Loucy (cell line): ENCODE data around the gene ANAPC15.

Source experiments
- H2AFZ ChIP-seq: fragments of 200-600 bp; sonication (generic); 2 replicates; pipeline ENCODE4 v1.6.0; 2016; ENCODE audit warnings: antibody characterized with exemption, mild to moderate bottlenecking, low read length, moderate library complexity
- H3F3A ChIP-seq: fragments of 200-600 bp; 2 replicates; pipeline ENCODE4 v1.6.0; 2016; ENCODE audit warnings: antibody characterized with exemption, low read depth, mild to moderate bottlenecking
- H3K27me3 ChIP-seq: fragments of 200-600 bp; sonication (generic); 2 replicates; pipeline ENCODE4 v1.6.1; 2014; ENCODE audit warnings: low read length, mild to moderate bottlenecking; ENCODE audit not compliant: insufficient read depth, poor library complexity, severe bottlenecking
- H3K36me3 ChIP-seq: fragments of 200-600 bp; sonication (generic); 2 replicates; pipeline ENCODE4 v1.6.1; 2016; ENCODE audit warnings: low read length; ENCODE audit not compliant: insufficient read depth
- H3K4me1 ChIP-seq: fragments of 200-600 bp; sonication (generic); 2 replicates; pipeline ENCODE4 v1.5.1; 2014; ENCODE audit warnings: low read length, mild to moderate bottlenecking; ENCODE audit not compliant: insufficient read depth, poor library complexity, severe bottlenecking
- H3K4me2 ChIP-seq: fragments of 200-600 bp; sonication (generic); 2 replicates; pipeline ENCODE4 v1.6.0; 2014; ENCODE audit warnings: antibody characterized with exemption, low read length, low read depth, mild to moderate bottlenecking; ENCODE audit not compliant: poor library complexity, severe bottlenecking
- H3K4me3 ChIP-seq: fragments of 200-600 bp; sonication (generic); 2 replicates; pipeline ENCODE4 v1.5.1; 2014; ENCODE audit warnings: low read length, mild to moderate bottlenecking, mixed read lengths; ENCODE audit not compliant: poor library complexity, severe bottlenecking
- H3K79me2 ChIP-seq: fragments of 200-600 bp; sonication (generic); 2 replicates; pipeline ENCODE4 v1.6.1; 2014; ENCODE audit warnings: low read length; ENCODE audit not compliant: insufficient read depth
- H3K9ac ChIP-seq: fragments of 200-600 bp; sonication (generic); 2 replicates; pipeline ENCODE4 v1.6.0; 2014; ENCODE audit warnings: mild to moderate bottlenecking, low read depth, low read length, moderate library complexity; ENCODE audit not compliant: poor library complexity, severe bottlenecking
- H3K9me2 ChIP-seq: fragments of 200-600 bp; sonication (generic); replicated peaks from 2 replicates; pipeline ENCODE4 v1.6.1; 2016; ENCODE audit warnings: low read depth, low read length, mixed read lengths
- H3K9me3 ChIP-seq: fragments of 200-600 bp; sonication (generic); 2 replicates; pipeline ENCODE4 v1.6.1; 2014; ENCODE audit warnings: mild to moderate bottlenecking, antibody characterized with exemption, low read length, low read depth; ENCODE audit not compliant: insufficient read depth
- H4K20me1 ChIP-seq: fragments of 200-600 bp; sonication (generic); 2 replicates; pipeline ENCODE4 v1.6.0; 2014; ENCODE audit warnings: antibody characterized with exemption, low read length, mild to moderate bottlenecking; ENCODE audit not compliant: insufficient read depth, poor library complexity, severe bottlenecking
- EZH2phosphoT487 ChIP-seq: fragments of 200-600 bp; IDR thresholded peaks from 2 replicates; pipeline ENCODE4 v1.6.1; 2018; ENCODE audit warnings: antibody characterized with exemption, mild to moderate bottlenecking, moderate library complexity, borderline replicate concordance
- TF ChIP-seq, protein P1 (sequence below): fragments of 200-600 bp; sonication (generic); conservative IDR thresholded peaks from 2 replicates; pipeline ENCODE4 v1.5.1; 2014; ENCODE audit warnings: mild to moderate bottlenecking, antibody characterized with exemption, low read length

The ANAPC15 gene

DNA sequence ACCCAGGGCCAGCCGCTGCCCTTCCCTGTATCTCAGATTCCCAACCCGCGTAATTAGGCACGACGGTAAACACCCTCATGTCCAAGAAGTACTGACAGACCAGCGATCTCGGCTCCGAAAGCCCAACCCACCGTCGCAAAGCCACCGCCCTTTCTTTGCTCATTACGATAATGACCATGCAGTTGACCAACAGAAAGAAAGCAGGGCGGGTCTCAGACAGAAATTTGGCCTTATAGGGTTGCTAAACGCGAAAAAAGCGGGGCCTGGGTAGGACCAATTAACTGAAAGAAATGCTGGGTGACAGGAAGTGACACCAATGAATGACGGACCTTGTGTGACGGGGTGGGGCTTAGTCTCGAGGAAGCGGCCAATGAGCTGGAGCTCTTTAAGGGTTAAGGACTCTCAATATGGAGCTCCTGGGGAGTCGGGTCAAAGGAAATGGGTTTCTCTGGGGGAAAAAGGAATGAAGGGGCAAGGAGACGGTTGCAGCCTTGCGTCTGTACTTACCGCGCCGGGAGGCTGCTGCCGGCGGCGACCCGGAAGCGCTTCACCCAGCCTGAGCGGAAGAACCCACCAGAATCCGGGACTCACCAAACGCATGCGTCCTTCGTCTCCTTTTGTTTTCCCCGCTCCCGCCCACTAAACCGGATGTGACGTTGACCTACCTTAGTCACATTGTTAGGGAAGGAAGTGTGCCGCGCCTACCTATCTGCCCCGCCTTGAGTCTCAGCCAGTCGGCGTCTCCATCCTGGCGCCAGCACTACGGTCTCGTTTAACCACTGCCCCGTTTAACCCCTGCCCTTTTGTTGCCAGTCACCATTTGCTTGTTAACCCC is at the start of gene ANAPC15:
Gene ANAPC15 (minus strand): TSS at position 553 of the 835 bp plus-strand sequence. CDS start 1,419 bp downstream, outside the sequence.
- TF ChIP-seq EZH2phosphoT487, result no peak
- TF ChIP-seq, protein P1, sequence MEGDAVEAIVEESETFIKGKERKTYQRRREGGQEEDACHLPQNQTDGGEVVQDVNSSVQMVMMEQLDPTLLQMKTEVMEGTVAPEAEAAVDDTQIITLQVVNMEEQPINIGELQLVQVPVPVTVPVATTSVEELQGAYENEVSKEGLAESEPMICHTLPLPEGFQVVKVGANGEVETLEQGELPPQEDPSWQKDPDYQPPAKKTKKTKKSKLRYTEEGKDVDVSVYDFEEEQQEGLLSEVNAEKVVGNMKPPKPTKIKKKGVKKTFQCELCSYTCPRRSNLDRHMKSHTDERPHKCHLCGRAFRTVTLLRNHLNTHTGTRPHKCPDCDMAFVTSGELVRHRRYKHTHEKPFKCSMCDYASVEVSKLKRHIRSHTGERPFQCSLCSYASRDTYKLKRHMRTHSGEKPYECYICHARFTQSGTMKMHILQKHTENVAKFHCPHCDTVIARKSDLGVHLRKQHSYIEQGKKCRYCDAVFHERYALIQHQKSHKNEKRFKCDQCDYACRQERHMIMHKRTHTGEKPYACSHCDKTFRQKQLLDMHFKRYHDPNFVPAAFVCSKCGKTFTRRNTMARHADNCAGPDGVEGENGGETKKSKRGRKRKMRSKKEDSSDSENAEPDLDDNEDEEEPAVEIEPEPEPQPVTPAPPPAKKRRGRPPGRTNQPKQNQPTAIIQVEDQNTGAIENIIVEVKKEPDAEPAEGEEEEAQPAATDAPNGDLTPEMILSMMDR, result no peak

DNA sequence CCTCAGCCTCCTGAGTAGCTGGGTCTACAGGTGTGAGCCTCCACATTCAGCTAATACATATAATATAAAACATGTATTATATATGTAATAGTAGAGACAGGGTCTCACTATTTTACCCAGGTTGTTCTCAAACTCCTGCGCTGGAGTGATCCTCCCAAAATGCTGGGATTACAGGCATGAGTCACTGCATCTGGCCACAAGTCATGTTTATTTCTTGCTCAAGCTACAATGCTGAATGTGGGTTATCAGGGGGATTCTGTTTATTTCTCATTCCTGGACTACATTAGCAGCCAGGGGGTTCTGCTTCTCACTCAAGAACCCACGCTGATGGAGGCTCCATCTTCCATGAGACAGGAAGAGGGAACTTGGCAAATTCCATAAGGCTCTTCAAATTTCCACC is 47.8 kb upstream of the ANAPC15 start:
- Histone ChIP-seq H3K4me1 (no peaks in the 10 kb centered on the region), H3K4me2 (no peak overlapping the region), H2AFZ (no peak overlapping the region), H3F3A (no peaks in the 10 kb centered on the region), H3K9ac (no peak overlapping the region), H3K9me3 (no peaks in the 10 kb centered on the region), H3K79me2 (no peaks in the 10 kb centered on the region), H3K9me2 (no peaks in the 10 kb centered on the region), H3K36me3 (no peaks in the 10 kb centered on the region), H4K20me1 (no peaks in the 10 kb centered on the region), H3K27me3 (no peaks in the 10 kb centered on the region), H3K4me3 (no peak overlapping the region)
- no peak for TF ChIP-seq EZH2phosphoT487
- TF ChIP-seq, protein P1, result no peak

More for the DNA sequence above, at the start of gene ANAPC15:
- Histone ChIP-seq H2AFZ (peak within 1 kb of the TSS; percentile 87), H3K36me3 (no peaks in the 10 kb centered on the region), H3K9me3 (no peaks in the 10 kb centered on the region), H3K4me3 (peak within 1 kb of the TSS; percentile 95), H3K4me2 (peak within 1 kb of the TSS; percentile 97), H3K4me1 (peaks cover 16% of the 10 kb centered on the region), H4K20me1 (no peaks in the 10 kb centered on the region), H3K9ac (peak within 1 kb of the TSS; percentile 94), H3K79me2 (peaks cover 9% of the 10 kb centered on the region; the same call in 1 of the 2 replicates), H3K27me3 (peaks cover 18% of the 10 kb centered on the region), H3F3A (no peaks in the 10 kb centered on the region), H3K9me2 (no peaks in the 10 kb centered on the region)

- Histone ChIP-seq H3K9me3 (no peaks in the 10 kb centered on the region), H4K20me1 (no peaks in the 10 kb centered on the region), H2AFZ (no peak overlapping the region), H3K36me3 (no peaks in the 10 kb centered on the region), H3K4me1 (no peaks in the 10 kb centered on the region), H3K4me3 (no peak overlapping the region), H3K9ac (no peak overlapping the region), H3K9me2 (no peaks in the 10 kb centered on the region), H3K79me2 (no peaks in the 10 kb centered on the region), H3K27me3 (no peaks in the 10 kb centered on the region), H3K4me2 (no peak overlapping the region), H3F3A (no peaks in the 10 kb centered on the region)
- TF ChIP-seq, protein P1, result no peak
- TF ChIP-seq EZH2phosphoT487, result no peak
Observed at GRCh38 chr11:72157131-72157530, 44.6 kb upstream of the ANAPC15 start.
